ENCODE results near the gene TTC7B. TPM values are rescaled to one million over a fixed set of nuclear protein-coding genes. Genes with fewer than 3 reads are reported as not detected.
A peak's percentile ranks its signal among the peaks of the same experiment; 100 is the strongest.

The TTC7B gene
- total RNA-seq, 1 experiment from 2014 or later, result 9.6 TPM

- Mint-ChIP-seq H3K36me3 (ENCODE audit: insufficient read depth, unreplicated experiment) (peaks cover 12% of the 10 kb centered on the region), H3K4me1 (ENCODE audit: low read depth, unreplicated experiment) (no peaks in the 10 kb centered on the region), H3K27ac (ENCODE audit: unreplicated experiment) (no peak overlapping the region), H3K9me3 (ENCODE audit: low read depth, unreplicated experiment) (no peaks in the 10 kb centered on the region), H3K4me3 (ENCODE audit: low read depth, unreplicated experiment) (no peak overlapping the region), H3K27me3 (ENCODE audit: unreplicated experiment) (peaks cover 14% of the 10 kb centered on the region)
- intact Hi-C loops (cut with micrococcal nuclease; ENCODE audit: unreplicated experiment), result no loop called here
- TF ChIP-seq CTCF (IDR thresholded peaks at IDR 0.05; ENCODE audit: unreplicated experiment), result no peak
- BruUV-seq (replicated peaks), result no TSS peak
- CTCF ChIA-PET, result no interaction called here
- no peak for DNase-seq
Measured at GRCh38 chr14:90831821-90832220, 15.6 kb upstream of the TTC7B start.

- Mint-ChIP-seq H3K27me3 (ENCODE audit: unreplicated experiment) (peaks cover 14% of the 10 kb centered on the region), H3K4me1 (ENCODE audit: low read depth, unreplicated experiment) (no peaks in the 10 kb centered on the region), H3K4me3 (ENCODE audit: low read depth, unreplicated experiment) (no peak overlapping the region), H3K27ac (ENCODE audit: unreplicated experiment) (no peak overlapping the region), H3K36me3 (ENCODE audit: insufficient read depth, unreplicated experiment) (peaks cover 12% of the 10 kb centered on the region), H3K9me3 (ENCODE audit: low read depth, unreplicated experiment) (no peaks in the 10 kb centered on the region)
- BruUV-seq (replicated peaks), result no TSS peak
- CTCF ChIA-PET, result no interaction called here
- TF ChIP-seq CTCF (IDR thresholded peaks at IDR 0.05; ENCODE audit: unreplicated experiment), result no peak
- intact Hi-C loops (cut with micrococcal nuclease; ENCODE audit: unreplicated experiment), result no loop called here
- no peak for DNase-seq
Measured at GRCh38 chr14:90830931-90831701, 14.9 kb upstream of the TTC7B start.

- BruUV-seq (replicated peaks), result no TSS peak
- no peak for DNase-seq
- H3K27ac Mint-ChIP-seq (ENCODE audit: unreplicated experiment), result no peak overlapping the region
- peaks cover 14% of the 10 kb centered on the region for H3K27me3 Mint-ChIP-seq (ENCODE audit: unreplicated experiment)
- TF ChIP-seq CTCF (IDR thresholded peaks at IDR 0.05; ENCODE audit: unreplicated experiment), result no peak
- H3K4me1 Mint-ChIP-seq (ENCODE audit: low read depth, unreplicated experiment), result no peaks in the 10 kb centered on the region
- peaks cover 12% of the 10 kb centered on the region for H3K36me3 Mint-ChIP-seq (ENCODE audit: insufficient read depth, unreplicated experiment)
- intact Hi-C loops (cut with micrococcal nuclease; ENCODE audit: unreplicated experiment), result no loop called here
- CTCF ChIA-PET, result no interaction called here
- no peak overlapping the region for H3K4me3 Mint-ChIP-seq (ENCODE audit: low read depth, unreplicated experiment)
- H3K9me3 Mint-ChIP-seq (ENCODE audit: low read depth, unreplicated experiment), result no peaks in the 10 kb centered on the region
Measured at GRCh38 chr14:90829677-90830076, 13.4 kb upstream of the TTC7B start.

- CTCF ChIA-PET, result no interaction called here
- no peak for TF ChIP-seq CTCF (IDR thresholded peaks at IDR 0.05; ENCODE audit: unreplicated experiment)
- Mint-ChIP-seq H3K27ac (ENCODE audit: unreplicated experiment) (no peak overlapping the region), H3K27me3 (ENCODE audit: unreplicated experiment) (peaks cover 14% of the 10 kb centered on the region), H3K9me3 (ENCODE audit: low read depth, unreplicated experiment) (peaks cover 4% of the 10 kb centered on the region), H3K4me3 (ENCODE audit: low read depth, unreplicated experiment) (peak overlapping the region; percentile 67), H3K4me1 (ENCODE audit: low read depth, unreplicated experiment) (peaks cover 4% of the 10 kb centered on the region), H3K36me3 (ENCODE audit: insufficient read depth, unreplicated experiment) (peaks cover 12% of the 10 kb centered on the region)
- intact Hi-C loops (cut with micrococcal nuclease; ENCODE audit: unreplicated experiment), result no loop called here
- TSS peak; percentile 81 for BruUV-seq (replicated peaks)
- DNase-seq, result no peak
Measured at GRCh38 chr14:90828642-90829487, 12.6 kb upstream of the TTC7B start.

Data from Calu3 (cell line).